Jurkat, Clone E6-1 (cell line): ENCODE data around the gene ZNF410. TPM values are rescaled to one million over a fixed set of nuclear protein-coding genes. Genes with fewer than 3 reads are reported as not detected.
A peak's percentile ranks its signal among the peaks of the same experiment; 100 is the strongest.
"Not testable (repeated sequence)": the region's sequence is repeated elsewhere in the genome, so short reads cannot be mapped to it uniquely, and the experiment has no call there.

Experiments used
- DNase-seq: peaks from one replicate; pipeline ENCODE4 v3.0.0-alpha.2; 2011; ENCODE audit warnings: low read depth, low spot score
- H3K4me3 ChIP-seq: 2 replicates; pipeline ENCODE4 v1.5.1; 2011; ENCODE audit warnings: mild to moderate bottlenecking, low read length, control low read depth, moderate library complexity
- polyA plus RNA-seq: library from polyadenylated mRNA; unstranded; fragments of >200 nt; gene quantifications from one replicate; pipeline ENCODE4 v1.2.1, GENCODE V29; 2012; ENCODE audit warnings: missing spikeins; ENCODE audit not compliant: insufficient read length, insufficient read depth

Gene ZNF410, protein sequence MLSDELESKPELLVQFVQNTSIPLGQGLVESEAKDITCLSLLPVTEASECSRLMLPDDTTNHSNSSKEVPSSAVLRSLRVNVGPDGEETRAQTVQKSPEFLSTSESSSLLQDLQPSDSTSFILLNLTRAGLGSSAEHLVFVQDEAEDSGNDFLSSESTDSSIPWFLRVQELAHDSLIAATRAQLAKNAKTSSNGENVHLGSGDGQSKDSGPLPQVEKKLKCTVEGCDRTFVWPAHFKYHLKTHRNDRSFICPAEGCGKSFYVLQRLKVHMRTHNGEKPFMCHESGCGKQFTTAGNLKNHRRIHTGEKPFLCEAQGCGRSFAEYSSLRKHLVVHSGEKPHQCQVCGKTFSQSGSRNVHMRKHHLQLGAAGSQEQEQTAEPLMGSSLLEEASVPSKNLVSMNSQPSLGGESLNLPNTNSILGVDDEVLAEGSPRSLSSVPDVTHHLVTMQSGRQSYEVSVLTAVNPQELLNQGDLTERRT
- polyA plus RNA-seq, result 40.1 TPM

DNA sequence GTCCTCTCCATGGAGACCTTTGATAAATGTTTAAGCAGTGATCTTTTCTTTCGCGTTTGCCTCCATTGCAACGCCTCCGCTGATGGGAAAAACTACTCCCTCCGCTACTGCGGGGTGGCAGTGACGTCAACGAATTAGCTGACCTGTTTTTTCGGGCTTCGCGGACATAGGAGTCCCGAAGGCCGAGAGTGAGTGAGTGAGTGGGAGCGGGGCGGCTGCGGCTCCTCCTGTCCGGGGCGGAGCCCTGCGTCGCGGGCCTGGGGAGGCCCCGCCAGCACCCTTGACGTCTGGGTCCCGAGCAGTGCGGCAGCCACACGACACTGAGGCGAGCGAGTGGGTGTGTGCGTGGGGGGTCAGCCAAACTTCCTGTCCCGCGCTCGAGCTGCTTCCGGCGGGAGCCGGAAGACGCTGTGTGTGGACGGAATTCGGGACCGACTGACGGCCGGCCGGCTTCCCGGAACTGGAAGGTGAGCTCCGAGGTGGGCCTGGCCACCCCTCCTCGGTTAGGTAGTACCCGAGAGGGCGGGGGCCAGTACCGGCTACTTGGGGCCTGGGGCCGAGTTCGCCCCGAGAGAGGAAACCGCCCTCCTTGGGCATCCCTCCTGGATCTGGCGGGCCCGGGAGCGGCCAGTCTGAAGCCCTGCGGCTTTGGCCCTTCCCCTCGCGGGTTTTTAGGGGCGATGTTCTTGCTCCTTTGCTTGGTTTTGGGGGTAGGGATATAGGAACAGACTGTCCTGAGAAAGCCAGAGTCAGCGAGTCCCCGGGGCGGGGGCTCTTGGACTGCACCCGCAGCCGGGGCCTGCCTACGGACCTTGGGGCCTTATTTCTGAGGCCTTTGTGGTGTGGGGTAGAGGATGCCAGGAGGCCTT, at the start of gene ZNF410:
Gene ZNF410 (plus strand): TSS at position 411 of the 869 bp plus-strand sequence. CDS start 5,317 bp downstream, outside the sequence.
- H3K4me3 ChIP-seq, result peak within 1 kb of the TSS; percentile 90
- DNase-seq, result peak; percentile 77

DNA sequence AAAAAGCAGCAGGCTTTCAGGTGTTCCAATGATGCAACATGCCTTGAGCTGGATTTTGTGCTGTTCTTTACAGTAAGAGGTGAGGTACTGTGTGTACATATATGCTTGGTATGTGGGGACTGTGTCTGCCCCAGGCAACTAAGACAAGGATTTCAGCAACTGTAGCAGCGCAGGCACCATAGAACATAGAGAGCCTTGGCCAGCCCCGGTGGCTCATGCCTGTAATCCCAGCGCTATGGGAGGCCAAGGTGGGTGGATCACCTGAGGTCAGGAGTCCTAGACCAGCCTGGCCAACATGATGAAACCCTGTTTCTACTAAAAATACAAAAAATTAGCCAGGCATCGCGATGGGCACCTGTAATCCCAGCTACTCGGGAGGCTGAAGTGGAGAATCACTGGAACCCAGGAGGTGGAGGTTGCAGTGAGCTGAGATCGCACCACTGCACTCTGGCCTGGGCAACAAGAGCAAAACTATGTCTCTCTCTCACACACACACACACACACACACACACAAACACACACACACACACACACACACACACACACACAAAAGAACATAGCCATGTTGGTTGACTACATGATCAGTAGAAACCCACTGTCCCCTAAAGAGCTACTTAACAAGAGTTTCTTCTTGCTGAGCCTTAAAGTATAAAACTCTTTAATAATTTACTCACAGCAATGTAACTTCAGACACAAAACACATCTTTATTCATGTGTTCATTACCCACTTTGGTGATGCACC, 48.2 kb upstream of the ZNF410 start:
- H3K4me3 ChIP-seq, DNase-seq: not testable (repeated sequence)

DNA sequence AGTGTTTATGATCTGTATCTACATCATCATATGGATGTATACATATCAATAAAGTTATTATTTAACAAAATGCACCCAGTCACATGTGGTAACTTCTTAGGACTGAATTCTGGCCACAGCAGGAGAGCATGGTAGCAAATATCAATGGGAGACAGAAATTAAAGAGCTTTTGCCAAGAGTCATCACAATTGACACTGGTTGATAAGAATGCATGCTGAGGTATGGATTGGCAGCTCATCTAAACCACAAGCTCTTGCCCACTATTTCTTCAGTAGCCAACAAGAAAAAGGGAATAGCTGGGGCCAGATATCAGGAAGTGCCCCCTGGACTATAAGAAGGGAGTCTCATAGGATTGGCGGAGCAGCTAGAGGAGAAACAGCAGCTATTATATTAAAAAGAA, 44.5 kb upstream of the ZNF410 start:
- DNase-seq, result no peak
- no peak overlapping the region for H3K4me3 ChIP-seq

DNA sequence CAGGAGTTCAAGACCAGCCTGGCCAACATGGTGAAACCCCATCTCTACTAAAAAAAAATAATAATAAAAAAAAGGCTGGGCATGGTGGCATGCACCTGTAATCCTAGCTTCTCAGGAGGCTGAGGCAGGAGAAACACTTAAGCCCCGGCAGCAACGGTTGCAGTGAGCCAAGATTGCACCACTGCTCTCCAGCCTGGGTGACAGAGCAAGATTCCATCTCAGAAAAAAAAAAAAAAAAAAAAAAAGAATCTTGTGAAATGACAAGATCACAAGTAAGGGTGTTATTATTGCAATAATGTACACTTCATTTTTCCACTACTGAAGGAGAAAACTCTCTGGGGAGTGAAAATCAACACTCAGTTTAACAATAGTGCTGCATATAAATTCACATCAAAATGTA, 43.8 kb upstream of the ZNF410 start:
- DNase-seq, result no peak

DNA sequence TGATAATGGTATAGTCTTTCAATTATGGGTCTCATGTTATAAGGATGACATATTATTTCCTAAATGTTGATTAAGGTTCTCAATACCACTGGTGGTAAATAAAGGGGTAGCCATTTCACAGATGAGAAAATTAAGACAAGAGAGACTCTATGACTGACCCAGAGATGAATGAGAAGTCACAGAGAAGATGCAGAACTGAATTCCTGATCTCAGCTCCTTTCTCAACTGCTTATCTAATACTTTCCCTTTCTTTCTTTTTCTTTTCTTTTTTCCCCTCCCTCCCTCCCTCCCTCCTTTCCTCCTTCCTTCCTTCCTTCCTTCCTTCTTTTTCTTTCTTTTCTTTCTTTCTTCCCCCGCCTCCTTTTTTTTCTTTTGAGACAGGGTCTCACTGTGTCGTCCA, 43.4 kb upstream of the ZNF410 start:
- DNase-seq, result no peak
- H3K4me3 ChIP-seq, result no peak overlapping the region

More for the DNA sequence above, 43.8 kb upstream of the ZNF410 start:
- no peak overlapping the region for H3K4me3 ChIP-seq

DNA sequence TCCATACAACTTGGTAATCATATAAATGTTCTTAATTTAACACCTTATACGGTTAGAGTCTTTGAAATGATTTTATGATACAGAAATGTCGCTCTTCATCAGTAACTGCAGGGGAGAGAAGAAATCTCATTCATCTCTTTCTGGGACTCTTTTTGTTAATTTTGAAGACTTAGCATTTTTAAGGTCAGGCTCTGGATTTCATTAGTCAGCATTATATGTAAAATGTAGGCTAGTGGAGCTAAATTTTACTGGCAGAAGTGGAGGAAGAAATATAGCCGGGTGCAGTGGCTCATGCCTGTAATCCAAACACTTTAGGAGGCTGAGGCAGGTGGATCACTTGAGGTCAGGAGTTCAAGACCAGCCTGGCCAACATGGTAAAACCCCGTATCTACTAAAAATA, 39.7 kb upstream of the ZNF410 start:
- no peak for DNase-seq
- H3K4me3 ChIP-seq, result no peak overlapping the region

DNA sequence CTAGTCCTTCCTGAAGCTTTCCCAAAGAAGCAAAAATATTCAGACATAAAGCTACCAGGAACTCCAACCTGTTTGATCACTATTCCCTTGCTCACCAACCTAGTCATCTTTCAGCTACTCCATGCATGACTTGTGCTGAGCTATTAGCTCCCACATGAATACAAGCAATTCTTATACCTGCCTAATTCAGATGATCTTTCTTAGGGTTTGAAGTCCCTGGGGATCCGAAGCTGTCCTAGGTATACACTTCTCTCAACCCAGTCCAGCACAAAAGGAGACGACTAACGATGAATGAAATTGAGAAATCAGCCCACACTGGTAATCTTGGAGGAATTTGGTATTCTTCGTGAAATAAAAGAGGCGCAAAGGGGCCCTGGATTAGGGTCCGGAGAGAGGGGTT, 35.7 kb upstream of the ZNF410 start:
- peak overlapping the region; percentile 87 for H3K4me3 ChIP-seq
- DNase-seq, result no peak

DNA sequence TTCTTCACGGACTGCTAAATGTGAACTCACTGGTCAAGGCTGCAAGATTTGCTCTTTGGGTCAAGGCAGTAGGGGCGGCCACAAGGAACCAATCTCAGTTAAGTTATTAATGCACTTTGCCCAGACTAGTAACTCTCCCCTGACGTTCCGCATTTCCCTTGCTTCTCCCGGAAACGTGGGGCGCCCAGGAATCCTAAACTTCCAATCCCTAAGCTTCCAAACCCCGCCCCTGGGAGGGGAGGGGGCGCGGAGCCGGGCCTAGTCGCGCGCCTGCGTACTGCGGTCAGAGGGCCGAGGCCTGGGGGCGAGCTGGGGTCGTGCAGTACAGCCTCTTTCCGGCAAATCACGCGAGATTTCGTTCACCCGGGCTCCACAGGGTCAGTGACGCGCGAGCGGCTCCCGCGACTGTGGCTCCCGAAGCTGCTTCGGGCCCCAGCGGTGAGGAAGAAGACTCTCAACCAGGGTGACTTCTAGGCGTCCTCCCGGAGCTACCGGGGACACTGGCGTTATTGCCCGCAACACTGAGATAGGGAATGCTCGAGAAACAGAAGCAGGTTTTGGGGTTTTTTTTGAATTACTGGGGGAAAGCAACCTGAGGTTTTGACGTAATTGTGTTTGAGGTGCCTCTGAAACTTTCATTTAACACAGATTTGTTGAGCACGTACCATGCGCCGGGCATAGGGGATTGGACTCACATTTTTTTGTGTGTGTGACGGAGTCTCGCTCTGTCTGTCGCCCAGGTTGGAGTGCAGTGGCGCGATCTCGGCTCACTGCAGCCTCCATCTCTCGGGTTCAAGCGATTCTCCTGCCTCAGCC, 34.9 kb upstream of the ZNF410 start, which contains the start of gene PTGR2:
Gene PTGR2 (plus strand): TSS at position 265 of the 816 bp plus-strand sequence. CDS start 7,032 bp downstream, outside the sequence.
- peak; percentile 87 for DNase-seq
- H3K4me3 ChIP-seq, result peak within 1 kb of the TSS; percentile 87

DNA sequence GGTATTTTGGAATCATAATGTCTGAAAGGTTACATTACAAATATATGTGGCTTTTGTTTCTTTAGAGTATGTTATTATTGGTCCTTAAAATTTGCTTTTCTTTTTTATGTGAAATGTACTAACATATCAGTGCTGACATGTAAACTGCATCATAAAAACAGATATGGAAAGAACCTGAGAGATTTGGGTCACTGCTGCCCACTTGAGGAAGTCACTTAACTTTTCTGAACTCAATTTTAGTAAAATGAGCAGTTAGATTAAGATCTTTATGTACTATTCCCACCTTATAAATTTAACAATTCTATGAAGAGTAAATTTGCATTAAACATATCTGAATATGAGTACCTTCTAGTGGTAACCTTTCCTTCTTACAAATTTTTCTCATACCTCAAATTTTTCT, 27.5 kb upstream of the ZNF410 start:
- DNase-seq, result no peak
- no peak overlapping the region for H3K4me3 ChIP-seq

DNA sequence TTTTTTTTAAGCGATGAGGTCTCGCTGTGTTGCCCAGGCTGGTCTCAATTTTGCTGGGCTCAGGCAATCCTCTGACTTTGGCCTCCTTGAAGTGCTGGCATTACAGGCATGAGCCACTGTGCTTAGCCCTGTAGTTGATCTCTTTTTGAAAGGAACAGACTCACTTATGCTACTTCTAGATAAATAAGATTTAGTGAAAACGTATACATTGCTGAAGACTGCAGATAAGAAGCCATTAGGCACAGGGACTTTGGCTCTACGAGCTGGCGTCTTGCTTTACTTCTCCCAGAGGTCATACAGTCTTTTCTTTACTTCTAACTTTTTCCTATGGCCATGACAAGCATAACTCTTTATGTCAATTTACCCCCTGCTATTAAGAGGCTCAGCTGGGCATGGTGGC, 25.6 kb upstream of the ZNF410 start:
- DNase-seq, result no peak
- H3K4me3 ChIP-seq, result no peak overlapping the region

DNA sequence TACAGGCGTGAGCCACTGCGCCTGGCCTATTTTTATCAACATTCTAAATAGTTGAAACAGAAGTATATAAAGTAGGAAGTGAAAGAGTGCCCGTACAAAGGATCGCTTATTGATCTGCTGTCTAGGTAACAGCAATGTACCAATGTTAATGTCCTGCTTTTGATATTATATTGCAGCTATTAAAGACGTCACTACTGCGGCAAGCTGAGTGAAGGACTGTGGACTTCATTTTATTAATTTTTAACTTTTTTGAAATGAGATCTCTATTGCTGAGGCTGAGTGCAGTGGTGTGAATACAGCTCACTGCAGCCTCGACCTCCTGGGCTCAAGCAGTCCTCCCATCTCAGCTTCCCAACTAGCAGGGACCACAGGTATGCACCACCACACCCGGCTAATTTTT, 24.2 kb upstream of the ZNF410 start:
- H3K4me3 ChIP-seq, result no peak overlapping the region
- DNase-seq, result no peak

DNA sequence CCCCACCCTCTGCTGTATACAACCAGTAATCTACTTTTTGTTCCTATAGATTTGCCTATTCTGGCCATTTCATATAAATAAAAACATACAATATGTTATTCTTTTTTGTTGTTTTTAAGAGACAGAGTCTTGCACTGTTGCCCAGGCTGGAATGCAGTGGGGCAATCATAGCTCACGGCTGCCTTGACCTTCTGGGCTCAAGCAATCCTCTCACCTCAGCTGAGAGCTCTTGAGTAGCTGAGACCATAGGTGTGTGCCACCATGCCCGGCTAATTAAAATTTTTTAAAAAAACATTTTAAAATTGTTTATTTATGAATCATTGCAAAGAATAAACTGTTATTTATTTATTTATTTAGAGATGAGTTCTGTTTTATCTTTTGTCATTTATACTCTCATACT, 23.4 kb upstream of the ZNF410 start:
- no peak for DNase-seq
- no peak overlapping the region for H3K4me3 ChIP-seq

DNA sequence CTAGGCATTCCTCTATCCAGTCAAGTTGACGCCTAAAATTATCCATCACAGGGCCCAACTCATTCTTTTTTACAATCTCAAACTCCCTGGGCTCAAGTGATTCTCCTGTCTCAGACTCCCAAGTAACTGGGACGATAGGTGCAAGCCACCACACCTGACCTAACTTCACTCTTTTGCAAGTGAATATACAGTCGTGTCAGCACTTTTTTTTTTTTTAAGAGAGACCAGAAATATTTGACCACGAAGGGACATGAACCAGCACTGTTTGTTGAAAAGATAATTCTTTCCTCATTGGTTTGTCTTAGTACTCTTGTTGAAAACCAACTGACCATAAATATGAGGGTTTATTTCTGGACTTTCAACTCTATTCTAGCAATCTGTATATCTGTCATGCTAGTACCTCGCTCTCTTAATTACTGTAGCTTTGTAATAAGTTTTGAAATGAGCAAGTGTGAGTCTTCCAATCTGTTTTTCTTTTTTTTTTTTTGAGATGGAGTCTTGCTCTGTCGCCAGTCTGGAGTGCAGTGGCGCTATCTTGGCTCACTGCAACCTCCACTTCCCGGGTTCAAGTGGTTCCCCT, 21.0 kb upstream of the ZNF410 start:
- DNase-seq, result no peak
- H3K4me3 ChIP-seq, result no peak overlapping the region

DNA sequence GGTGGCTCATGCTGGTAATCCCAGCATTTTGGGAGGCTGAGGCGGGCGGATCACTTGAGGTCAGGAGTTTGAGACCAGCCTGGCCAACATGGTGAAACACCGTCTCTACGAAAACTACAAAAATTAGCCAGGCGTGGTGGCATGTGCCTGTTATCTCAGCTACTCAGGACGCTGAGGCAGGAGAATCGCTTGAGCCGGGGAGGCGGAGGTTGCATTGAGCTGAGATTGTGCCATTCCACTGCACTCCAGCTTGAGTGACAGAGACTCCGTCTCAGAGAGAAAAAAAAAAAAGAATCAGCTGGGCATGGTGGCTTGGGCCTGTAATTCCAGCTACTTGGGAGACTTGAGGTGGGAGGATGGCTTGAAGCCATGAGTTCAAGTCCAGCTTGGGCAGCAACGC, 16.9 kb upstream of the ZNF410 start:
- not testable (repeated sequence) for H3K4me3 ChIP-seq

DNA sequence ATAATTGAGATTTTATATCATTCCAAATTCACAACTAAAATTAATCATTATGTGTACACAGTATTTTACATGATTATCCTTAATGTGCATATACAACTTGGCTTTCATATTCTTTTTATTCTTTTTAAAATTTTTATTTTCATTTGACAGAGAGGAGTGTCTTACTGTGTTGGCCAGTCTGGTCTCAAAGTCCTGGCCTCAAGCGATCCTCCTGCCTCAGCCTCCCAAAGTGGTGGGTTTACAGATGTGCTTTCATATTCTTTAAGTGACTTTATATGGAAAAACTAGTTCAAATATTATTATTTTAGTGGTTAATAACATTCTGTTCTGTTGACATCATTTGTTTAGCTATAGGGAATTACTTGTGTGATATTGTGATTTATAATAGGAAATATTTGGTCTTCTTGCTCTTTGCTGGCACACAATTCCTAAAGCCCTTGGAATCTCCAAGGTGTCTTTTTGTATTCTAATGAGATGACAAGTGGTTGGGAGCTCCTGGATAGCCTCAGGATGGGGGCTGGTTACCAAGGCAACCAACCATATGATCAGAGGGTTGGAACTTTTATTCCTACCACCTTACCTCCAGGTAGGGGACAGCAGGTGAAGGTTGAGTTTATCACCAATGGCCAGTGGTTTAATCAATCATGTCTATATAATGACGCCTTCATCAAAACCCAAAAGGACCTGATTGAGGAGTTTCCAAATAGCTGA, 16.0 kb upstream of the ZNF410 start:
- H3K4me3 ChIP-seq, result no peak overlapping the region
- no peak for DNase-seq

More for the DNA sequence above, 16.9 kb upstream of the ZNF410 start:
- not testable (repeated sequence) for DNase-seq

DNA sequence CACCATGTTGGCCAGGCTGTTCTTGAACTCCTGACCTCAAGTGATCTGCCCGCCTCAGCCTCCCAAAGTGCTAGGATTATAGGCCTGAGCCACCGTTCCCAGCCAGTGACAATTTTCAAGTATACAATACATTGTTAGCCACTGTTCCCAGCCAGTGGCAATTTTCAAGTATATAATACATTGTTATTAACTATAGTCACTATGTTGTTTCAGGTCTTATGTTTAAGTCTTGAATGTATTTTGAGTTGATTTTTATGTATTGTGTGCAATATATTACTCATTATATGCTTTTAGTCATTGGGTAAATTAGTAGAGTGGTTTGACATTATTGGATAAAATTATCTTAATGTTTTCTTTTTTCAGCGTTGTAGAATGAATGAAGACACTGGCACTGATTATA, 13.0 kb upstream of the ZNF410 start:
- DNase-seq, result no peak

DNA sequence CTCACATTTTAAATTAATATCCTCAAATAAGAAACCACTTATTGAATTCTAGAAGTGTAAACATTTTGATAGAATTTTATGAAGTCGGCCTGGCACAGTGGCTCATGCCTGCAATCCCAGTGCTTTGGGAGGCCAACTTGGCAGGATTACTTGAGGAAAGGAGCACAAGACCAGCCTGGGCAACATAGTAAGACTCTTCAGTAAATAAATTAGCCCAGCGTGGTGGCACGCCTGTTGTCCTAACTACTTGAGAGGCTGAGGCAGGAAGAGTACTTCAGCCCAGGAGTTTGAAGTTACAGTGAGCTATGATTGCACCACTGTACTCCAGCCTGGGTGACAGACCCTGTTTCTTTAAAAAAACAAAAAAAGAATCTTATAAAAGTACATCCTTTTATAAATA, 8.9 kb upstream of the ZNF410 start:
- no peak for DNase-seq
- no peak overlapping the region for H3K4me3 ChIP-seq

More for the DNA sequence above, 13.0 kb upstream of the ZNF410 start:
- no peak overlapping the region for H3K4me3 ChIP-seq
